ENCODE measurements around the gene SEPTIN8.
"Not testable (repeated sequence)": the region's sequence is repeated elsewhere in the genome, so short reads cannot be mapped to it uniquely, and the experiment has no call there.

The SEPTIN8 gene

DNA sequence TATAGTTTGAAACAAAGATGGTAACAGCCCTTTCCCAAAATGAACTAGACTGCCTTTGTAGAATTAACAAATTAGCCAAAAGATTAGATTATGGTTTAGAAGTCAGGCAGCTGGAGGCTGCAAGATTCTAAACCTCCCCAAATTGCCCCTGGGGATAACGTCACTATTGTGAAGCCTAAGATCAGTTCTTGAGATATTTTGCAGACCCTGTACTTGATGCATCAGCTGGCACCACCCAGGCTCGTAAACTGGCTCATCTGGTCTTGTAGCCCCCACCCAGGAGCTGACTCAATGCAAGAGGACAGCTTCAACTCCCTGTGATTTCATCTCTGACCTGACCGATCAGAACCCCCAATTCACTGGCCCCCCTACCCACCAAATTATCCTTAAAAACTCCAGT, 31.8 kb upstream of the SEPTIN8 start:
- H3K27ac ChIP-seq: peak overlapping the region; percentile 67
- TF ChIP-seq, protein P1, sequence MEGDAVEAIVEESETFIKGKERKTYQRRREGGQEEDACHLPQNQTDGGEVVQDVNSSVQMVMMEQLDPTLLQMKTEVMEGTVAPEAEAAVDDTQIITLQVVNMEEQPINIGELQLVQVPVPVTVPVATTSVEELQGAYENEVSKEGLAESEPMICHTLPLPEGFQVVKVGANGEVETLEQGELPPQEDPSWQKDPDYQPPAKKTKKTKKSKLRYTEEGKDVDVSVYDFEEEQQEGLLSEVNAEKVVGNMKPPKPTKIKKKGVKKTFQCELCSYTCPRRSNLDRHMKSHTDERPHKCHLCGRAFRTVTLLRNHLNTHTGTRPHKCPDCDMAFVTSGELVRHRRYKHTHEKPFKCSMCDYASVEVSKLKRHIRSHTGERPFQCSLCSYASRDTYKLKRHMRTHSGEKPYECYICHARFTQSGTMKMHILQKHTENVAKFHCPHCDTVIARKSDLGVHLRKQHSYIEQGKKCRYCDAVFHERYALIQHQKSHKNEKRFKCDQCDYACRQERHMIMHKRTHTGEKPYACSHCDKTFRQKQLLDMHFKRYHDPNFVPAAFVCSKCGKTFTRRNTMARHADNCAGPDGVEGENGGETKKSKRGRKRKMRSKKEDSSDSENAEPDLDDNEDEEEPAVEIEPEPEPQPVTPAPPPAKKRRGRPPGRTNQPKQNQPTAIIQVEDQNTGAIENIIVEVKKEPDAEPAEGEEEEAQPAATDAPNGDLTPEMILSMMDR (IDR thresholded peaks at IDR 0.05): no peak
- TF ChIP-seq ZFX (IDR thresholded peaks at IDR 0.05; ENCODE audit: borderline replicate concordance): no peak

DNA sequence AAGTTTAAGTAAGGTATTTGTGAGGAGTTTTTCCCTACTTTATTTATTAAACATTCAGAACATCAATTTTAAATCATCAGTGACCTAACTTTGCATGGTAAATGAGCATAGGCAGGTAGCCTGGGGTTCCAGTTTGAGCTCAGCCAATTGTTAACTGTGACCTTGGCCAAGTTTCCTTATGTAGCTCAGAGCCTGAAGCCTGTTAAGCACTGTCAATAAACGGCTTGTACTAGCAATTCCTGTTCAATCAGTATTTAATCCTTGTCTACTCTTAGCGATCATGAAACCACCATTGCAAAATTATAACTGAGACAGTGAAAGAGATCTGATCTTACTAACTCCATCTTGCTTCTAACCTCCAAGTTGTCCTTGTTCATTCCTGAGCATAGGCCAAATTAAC, 31.4 kb upstream of the SEPTIN8 start:
- no peak for TF ChIP-seq ZFX (IDR thresholded peaks at IDR 0.05; ENCODE audit: borderline replicate concordance)
- TF ChIP-seq, protein P1 (IDR thresholded peaks at IDR 0.05): no peak
- H3K27ac ChIP-seq: peak overlapping the region; percentile 67

DNA sequence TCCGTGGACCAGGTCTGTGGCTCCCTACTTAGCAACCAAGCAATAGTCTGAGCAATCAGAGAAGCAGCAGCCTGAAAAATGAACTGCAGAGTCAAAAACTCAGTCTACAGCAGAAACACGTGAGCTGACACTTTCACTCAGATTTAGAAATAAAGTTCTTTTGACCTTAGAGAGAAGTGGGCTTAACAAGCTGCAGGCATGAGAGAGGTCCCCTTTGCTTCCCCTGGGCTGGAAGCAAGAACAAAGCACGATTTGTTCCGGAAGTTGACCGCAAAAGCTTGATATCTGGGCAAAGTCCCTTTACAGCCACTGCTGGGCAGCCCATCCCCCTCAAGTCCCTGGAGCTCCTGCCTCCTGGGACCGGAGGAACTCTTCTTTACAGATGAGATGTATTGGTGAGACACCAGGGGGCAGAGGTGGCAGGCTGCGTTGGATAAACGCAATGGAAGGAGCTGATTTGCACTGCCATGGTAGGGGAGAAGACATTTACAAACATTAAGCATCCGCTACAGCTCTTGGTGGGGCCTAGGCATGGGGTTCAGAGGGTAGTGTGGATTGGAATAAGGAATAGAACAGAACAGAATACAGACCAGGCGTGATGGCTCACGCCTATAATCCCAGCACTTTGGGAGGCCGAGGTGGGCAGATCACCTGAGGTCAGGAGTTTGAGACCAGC, 30.3 kb upstream of the SEPTIN8 start:
- TF ChIP-seq ZFX (IDR thresholded peaks at IDR 0.05; ENCODE audit: borderline replicate concordance): no peak
- TF ChIP-seq, protein P1 (IDR thresholded peaks at IDR 0.05): peak; percentile 80
- H3K27ac ChIP-seq: peak overlapping the region; percentile 67

DNA sequence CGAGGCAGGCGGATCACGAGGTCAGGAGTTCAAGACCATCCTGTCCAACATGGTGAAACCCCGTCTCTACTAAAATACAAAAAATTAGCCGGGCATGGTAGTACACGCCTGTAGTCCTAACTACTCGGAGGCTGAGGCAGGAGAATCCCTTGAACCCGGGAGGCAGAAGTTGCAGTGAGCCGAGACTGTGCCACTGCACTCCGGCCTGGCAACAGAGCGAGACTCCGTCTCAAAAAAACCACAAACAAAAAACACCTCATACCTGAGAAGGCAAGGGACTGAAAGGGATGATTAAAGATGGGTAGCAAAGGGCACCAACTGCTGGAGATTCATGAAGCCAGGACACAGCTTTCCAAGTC, 29.7 kb upstream of the SEPTIN8 start:
- peak overlapping the region; percentile 67 for H3K27ac ChIP-seq

DNA sequence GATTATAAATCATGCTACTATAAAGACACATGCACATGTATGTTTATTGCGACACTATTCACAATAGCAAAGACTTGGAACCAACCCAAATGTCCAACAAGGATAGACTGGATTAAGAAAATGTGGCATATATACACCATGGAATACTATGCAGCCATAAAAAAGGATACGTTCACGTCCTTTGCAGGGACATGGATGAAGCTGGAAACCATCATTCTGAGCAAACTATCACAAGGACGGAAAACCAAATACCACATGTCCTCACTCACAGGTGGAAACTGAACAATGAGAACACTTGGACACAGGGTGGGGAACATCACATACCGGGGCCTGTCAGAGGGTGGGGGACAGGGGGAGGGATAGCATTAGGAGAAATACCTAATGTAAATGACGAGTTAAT, 28.8 kb upstream of the SEPTIN8 start:
- not testable (repeated sequence) for H3K27ac ChIP-seq

DNA sequence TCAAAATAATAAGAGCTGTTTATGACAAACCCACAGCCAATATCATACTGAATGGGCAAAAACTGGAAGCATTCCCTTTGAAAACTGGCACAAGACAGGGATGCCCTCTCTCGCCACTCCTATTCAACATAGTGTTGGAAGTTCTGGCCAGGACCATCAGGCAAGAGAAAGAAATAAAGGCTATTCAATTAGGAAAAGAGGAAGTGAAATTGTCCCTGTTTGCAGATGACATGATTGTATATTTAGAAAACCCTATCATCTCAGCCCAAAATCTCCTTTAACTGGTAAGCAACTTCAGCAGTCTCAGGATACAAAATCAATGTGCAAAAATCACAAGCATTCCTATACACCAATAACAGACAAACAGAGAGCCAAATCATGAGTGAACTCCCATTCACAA, 27.2 kb upstream of the SEPTIN8 start:
- H3K27ac ChIP-seq: not testable (repeated sequence)

DNA sequence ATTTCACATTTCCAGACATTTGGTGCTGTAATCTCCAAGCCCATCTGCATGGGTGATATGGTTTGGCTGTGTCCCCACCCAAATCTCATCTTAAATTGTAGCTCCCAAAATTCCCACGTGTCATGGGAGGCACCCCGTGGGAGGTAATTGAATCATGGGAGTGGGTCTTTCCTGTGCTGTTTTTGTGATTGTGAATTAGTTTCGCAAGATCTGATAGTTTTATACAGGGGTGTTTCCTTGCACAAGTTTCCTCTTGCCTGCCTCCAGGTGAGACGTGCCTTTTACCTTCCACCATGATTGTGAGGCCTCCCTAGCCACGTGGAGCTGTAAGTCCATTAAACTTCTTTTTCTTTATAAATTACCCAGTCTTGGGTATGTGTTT, 25.6 kb upstream of the SEPTIN8 start:
- H3K27ac ChIP-seq: not testable (repeated sequence)

DNA sequence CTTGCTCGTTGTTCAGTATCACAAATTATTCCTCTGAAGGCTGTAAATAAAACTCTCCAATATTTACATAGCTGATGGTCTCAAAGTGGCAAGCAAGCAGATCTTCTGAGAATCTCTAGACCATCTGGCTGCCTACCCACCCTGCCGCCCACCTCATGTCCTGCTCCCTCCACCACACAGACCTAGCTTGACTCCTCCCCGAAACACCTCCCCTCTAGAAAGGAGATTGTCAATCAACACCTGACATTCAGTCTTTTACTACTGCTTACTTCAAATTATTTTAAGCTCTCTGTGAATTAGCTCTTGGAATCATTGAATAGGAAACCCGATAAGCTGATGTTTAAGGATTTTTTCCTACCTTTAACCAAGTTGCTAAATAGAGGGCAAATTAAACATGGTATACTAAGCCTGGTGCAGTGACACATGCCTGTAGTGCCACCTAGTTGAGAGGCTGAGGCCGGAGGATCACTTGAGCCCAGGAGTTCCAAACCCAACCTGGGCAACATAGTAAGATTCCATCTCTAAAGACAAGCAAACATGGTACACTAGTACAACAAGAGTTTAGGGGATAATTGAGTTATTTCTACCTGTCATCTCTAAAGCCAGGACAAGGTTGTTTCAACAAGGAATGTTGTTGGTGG, 25.1 kb upstream of the SEPTIN8 start:
- TF ChIP-seq ZFX (IDR thresholded peaks at IDR 0.05; ENCODE audit: borderline replicate concordance): no peak
- TF ChIP-seq, protein P1 (IDR thresholded peaks at IDR 0.05): 0 out of 2 replicates have a peak, but pooled peaks have one; percentile 8
- no peak overlapping the region for H3K27ac ChIP-seq

DNA sequence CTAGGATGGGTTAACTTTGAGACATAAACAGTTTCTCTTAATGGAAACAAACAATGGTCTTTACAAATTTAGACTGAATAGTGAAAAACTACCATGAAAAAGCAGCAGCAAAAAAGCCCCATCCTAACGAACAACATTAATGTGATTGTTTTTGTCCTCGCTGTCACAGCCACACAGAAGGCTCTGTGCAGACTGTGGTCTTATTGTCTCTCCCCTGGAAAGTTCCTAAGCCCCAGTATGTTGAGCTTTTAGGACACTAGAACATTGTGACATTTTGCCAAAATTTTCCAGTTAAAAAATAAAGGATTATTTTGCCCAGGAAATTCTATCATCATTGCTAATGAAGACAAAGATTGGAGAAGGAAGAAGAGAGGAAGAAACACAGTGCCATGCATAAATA, 23.5 kb upstream of the SEPTIN8 start:
- no peak overlapping the region for H3K27ac ChIP-seq
- TF ChIP-seq, protein P1 (IDR thresholded peaks at IDR 0.05): no peak
- no peak for TF ChIP-seq ZFX (IDR thresholded peaks at IDR 0.05; ENCODE audit: borderline replicate concordance)

Measured in 22Rv1 (cell line).